Muscle of arm (tissue), 12 donors: Measurements from ENCODE around the gene SHANK1. TPM values are rescaled to one million over a fixed set of nuclear protein-coding genes. Genes with fewer than 3 reads are reported as not detected.

Experiments used
- DNase-seq: peaks from one replicate; pipeline ENCODE4 v3.0.0-alpha.2; 2013
- polyA plus RNA-seq, 12 donors: library from polyadenylated mRNA; unstranded; fragments of 120-200 nt; gene quantifications; one replicate each; pipeline ENCODE4 v1.2.1, GENCODE V29; 2013; ENCODE audit not compliant: insufficient read length in 12 of 12

The SHANK1 gene
- polyA plus RNA-seq, 12 donors, result 11.4 to 87.6 (median 22.0) TPM; not detected in 1

- no peak for DNase-seq
Measured at GRCh38 chr19:50660088-50660366, 59.6 kb downstream of the SHANK1 start.

DNA sequence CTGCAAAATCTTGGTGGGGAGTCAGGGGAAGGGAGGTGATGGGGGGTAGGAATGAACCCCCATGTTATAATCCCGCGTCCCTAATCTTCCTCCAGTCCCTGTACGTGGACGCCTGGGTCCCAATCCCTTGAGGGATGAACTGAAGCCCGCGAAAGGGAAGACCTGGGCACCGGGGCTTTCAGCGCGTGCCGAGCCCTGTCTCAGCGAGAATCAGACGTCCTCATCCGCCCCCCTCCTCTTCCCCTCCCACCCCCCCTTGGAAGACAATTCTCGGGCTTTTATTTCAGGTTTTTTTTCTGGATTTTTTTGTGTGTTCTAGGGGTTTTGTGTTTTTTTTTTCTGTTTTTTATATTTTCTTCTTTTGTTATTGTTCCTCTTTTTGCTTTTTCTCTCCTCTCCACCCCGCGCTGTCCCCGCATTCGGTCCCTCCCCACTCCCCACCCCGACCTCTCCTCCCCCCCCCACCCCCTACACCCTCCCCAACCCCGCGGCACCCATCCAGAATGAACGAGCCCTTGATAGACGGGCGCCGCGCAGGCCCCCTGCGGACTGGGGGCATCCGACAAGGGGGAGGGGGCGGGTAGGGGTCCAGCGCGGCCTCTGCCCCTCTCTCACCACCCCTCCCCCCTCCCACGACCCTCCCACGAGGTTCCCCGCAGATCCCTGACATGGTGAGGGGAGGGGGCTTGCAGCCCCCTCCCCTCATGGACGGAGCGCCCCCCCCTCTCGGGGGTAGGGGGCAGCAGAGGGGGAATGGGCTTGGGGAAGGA, 60.1 kb downstream of the SHANK1 start:
- no peak for DNase-seq

GRCh38 chr19:50658441-50659317, 60.9 kb downstream of the SHANK1 start:
- DNase-seq, result peak; percentile 26

GRCh38 chr19:50657712-50658440, 61.7 kb downstream of the SHANK1 start:
- peak; percentile 63 for DNase-seq

DNA sequence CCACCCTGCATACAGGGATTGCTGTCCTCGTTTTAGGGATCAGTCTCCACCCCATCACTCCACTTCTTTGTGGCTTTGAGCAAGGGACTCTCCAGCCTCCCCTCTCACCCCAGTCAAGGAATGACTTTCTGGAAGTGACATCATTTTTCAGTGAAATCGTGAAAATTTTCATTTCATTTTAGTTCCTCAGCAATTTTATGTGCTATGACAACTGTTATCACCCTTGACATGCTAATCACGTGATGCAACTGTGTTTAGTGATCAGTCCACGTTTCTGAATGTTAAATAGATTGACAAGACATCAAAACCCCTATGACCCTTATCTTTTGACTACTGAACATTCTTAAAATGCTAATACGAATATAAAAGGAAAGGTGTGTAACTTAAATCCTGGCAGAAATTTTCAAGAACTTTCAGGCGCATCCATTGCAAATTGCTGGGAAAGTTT, 62.4 kb downstream of the SHANK1 start:
- DNase-seq, result no peak

GRCh38 chr19:50654882-50655281, 64.7 kb downstream of the SHANK1 start:
- DNase-seq, result no peak

DNA sequence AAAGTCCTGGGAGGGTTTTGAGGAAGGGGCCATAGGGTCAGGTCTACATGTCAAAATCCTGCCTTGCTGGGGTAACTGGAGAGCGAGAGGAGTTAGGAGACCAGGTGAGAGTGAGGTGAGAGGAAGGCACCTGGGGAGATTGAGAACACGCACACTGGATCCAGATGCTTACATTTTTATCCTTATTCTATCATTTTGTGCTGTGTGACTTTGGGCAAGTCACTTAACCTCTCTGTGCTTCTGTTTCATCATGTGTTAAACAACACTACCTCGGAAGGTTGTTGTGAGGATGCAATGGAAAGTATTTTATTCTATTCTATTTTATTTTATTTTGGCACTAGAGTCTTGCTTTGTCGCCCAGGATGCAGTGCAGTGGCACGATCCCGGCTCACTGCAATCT, 66.9 kb downstream of the SHANK1 start:
- DNase-seq, result no peak

DNA sequence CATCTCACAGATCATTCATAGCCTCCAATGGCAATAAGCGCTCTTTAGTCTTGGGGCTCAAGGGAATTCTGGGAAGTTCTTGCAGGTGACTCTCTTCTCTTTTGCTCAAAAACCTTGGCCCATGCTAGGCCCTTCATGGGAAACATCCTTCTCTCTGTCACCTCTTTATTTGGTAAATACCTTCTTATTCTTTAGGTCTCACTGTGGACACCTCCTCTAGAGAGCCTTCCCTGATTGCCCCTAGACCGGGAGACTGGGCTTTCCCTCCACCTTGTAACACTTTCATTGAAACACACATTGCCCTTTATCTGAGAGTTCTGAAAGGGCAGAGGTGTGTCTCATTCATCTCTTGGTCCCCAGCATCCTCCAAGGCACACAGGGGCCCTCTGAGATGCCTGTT, 68.4 kb downstream of the SHANK1 start:
- no peak for DNase-seq

DNA sequence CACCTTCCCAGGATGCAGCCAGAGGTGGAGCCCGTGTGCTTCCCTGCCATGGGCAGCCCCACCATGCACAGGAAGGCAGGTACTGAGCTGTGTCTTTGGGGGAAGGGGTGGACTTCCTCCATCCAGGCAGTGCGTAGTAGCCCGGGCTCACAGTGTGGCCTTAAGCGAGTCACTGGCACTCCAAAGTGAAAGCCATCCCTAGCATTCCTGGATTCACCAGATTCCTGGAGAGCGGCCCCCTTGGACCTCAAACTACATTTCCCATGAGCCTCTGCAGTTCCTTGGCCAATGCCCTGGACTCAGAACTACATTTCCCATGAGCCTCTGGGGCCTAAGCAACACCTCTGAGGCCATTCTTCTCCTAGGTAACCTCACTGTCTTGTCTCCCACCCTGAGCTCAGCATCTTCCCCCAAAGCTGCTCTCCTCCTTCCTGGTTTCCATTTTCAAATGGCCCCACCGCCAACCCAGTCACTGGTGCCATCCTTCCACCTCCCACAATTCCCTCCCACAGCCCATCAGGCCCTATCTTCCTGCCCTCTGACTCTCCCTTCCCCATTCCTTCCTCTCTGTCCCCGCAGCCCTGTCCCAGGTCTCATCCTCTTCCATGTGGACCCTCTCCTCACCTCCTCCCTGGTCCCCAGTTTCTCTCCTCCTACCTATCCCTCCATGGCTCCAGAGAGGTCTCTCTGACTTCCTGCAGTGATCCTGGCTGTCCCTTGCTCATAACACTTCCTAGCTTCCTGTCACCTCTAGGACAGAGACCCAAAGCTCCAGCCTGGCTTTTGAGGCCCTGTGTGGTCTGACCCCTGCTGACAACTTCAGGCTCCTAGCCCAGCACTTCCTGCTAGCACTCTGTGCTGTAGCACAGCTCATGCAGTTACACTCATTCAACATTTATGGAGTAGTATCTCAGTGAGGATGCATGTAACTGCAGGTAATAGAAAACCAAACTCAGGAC, 69.9 kb downstream of the SHANK1 start, which contains the start of gene C19orf81:
TSS of gene C19orf81 (plus strand) at position 13 of the 959 bp plus-strand sequence. CDS start at position 13, 0 bp downstream.
- DNase-seq, result no peak

DNA sequence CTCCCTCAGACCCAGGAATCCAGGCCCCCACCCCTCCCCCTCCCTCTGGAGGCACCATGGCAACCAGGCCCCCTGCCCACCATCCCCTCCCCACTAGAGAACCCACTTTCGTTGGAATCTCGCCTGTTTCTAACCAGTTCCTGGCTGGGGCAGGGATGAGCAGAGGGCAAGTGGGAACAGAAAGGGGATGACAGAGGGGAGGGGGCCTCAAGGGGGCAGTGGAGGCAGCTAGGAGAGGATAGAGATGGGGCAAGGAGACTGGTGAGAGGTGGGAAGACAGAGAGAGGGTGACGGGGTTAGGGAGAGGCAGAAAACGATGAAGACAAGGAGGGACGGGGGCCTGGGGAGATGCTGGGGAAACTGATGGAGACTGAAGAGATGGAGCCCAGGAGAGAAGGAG, 70.9 kb downstream of the SHANK1 start:
- DNase-seq, result no peak

DNA sequence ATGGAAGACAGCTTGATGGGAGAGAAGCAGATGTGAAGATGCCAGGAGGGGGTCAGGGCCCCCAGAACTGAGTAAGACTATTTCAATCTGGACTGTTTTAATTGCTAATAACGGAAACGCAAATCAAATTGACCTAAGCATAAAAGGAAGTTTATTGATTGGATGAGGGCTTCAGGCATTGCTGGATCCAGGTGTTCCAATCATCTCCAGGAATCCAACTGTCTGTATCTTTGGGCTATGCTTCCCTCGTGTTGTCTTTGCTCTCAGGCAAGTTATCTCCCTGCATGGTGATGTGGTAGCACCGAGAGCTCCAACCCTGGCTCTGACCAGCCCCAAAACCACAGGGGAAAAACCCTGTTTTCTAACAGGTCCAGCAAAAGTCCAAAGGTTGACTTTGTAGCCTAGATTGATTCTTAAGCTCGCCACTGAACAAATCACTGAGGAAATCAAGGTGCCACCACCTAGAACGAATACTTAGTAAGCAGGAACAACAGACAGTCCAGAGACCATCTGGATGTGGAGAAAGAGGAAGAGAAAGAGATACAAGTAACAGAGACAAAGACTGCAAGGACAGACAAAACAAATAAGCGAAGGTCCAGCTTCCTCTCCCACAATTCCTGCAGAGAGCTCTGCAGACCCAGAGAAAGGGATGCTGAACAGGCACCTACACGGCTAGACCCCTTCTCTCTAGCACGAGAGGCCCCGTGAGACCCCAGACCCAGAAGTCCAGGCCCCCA, 71.6 kb downstream of the SHANK1 start:
- DNase-seq, result no peak

- DNase-seq, result no peak
Measured at GRCh38 chr19:50646074-50646807, 73.4 kb downstream of the SHANK1 start.

DNA sequence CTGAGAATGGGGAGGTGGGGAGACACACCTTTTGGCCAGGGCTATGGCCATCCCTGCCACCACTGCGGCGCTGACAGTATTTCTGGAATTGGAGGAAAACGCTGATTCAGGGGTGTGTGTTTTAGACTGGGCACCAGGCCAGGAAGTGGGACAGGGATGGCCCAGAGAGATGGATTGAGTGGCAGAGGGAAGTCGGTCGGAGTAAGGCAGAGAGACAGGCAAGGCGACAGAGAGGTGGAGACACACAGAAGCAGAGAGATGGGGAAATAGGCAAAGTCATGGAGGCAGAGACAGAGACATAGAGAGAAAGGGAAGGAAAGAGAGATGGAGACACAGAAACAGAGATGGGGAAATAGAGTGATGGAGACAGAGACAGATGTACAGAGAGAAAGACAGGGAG, 74.5 kb downstream of the SHANK1 start:
- DNase-seq, result no peak

DNA sequence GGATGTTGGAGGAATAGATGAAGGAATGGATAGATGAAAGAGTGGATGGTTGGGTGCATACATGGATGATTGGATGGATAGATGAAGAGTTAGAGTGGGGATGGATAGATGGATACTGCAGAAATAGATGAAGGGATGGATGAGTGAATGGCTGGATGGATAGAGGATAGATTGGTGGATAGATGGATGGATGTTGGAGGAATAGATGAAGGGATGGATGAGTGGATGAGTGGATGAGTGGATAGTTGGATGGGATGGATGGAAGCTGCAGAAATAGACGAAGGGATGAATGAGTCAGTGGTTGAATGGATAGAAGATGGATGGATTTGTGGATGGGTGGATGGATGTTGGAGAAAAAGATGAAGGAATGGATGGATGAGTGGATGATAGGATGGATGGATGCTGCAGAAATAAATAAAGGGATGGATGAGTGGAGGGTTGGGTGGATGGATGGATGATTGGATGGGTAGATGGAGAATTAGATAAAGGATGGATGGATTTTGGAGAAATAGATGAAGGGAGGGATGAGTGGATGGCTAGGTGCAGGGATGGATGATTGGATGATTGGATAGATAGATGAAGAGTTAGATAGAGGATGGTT, 75.2 kb downstream of the SHANK1 start:
- no peak for DNase-seq

- DNase-seq, result no peak
Measured at GRCh38 chr19:50640368-50640767, 79.2 kb downstream of the SHANK1 start.

GRCh38 chr19:50639121-50640112, 80.2 kb downstream of the SHANK1 start, which contains the start of gene SYT3:
Gene SYT3, minus strand, starts transcription at chr19:50639881. Its CDS starts 2,470 bp downstream, at chr19:50637411.
- peak; percentile 15 for DNase-seq

GRCh38 chr19:50638600-50638999, 81.0 kb downstream of the SHANK1 start:
- no peak for DNase-seq
